Peyer's patch (tissue), 4 donors: ENCODE measurements around the gene LRP10.

Experiments
- CTCF ChIP-seq, 6 experiments: fragments of 450-650 bp in 4 of 6; fragments of 200-600 bp in 2 of 6; sonication (generic) in 1 of 6; IDR thresholded peaks; one replicate each; pipeline ENCODE4 v1.5.1; 2017 to 2019; ENCODE audit warnings: antibody characterized with exemption in 6 of 6, mild to moderate bottlenecking in 3 of 6, moderate library complexity in 1 of 6
- POLR2A ChIP-seq, 2 donors: fragments of 450-650 bp; IDR thresholded peaks; one replicate each; pipeline ENCODE4 v1.5.1; 2017; ENCODE audit warnings: antibody characterized with exemption in 2 of 2, mild to moderate bottlenecking in 2 of 2, moderate library complexity in 2 of 2

DNA sequence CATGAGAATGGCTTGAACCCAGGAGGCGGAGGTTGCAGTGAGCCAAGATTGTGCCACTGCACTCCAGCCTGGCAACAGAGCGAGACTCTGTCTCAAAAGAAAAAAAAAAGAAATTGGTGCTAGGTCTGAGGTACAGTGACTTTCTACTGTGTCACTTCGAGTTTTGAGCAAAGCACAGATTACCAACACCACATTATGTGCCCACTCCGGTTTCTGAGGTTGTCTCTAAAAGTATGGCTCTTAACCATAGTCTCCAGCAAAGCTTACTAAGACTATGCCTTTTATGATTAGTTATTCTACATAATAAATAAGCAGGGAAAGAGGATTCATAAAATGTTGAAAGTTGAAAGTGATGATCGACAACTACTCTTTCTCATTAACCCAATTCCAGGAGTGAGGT is 39.4 kb downstream of the LRP10 start:
- TF ChIP-seq CTCF (IDR thresholded peaks at IDR 0.05) = no peak
- TF ChIP-seq POLR2A (IDR thresholded peaks at IDR 0.05) = no peak
